Esophagus squamous epithelium (tissue), 5 donors: ENCODE measurements around the gene ZNF710. TPM values are rescaled to one million over a fixed set of nuclear protein-coding genes. Genes with fewer than 3 reads are reported as not detected.

Source experiments
- DNase-seq: peaks from one replicate; lab custom pipeline; 2025; lab: John Stamatoyannopoulos, UW
- H3K27ac ChIP-seq, 4 donors: fragments of 200-600 bp; sonication (generic); one replicate each; pipeline ENCODE4 v1.5.1; 2016 to 2019; ENCODE audit warnings: mild to moderate bottlenecking in 1 of 4
- H3K27me3 ChIP-seq, 4 donors: fragments of 200-600 bp; sonication (generic); 1 replicate in 3 of 4; 2 replicates in 1 of 4; pipeline versions ENCODE4 v1.5.1 to v1.6.0; 2017 to 2021; ENCODE audit warnings: antibody characterized with exemption in 1 of 4
- H3K36me3 ChIP-seq, 3 donors: fragments of 200-600 bp; sonication (generic); one replicate each; pipeline ENCODE4 v1.5.1; 2016 to 2019
- H3K4me1 ChIP-seq, 3 donors: fragments of 200-600 bp; sonication (generic); one replicate each; pipeline ENCODE4 v1.5.1; 2017 to 2019
- H3K4me3 ChIP-seq, 4 donors: fragments of 200-600 bp; sonication (generic); 1 replicate in 3 of 4; 2 replicates in 1 of 4; pipeline ENCODE4 v1.5.1; 2016 to 2019; ENCODE audit warnings: mild to moderate bottlenecking in 2 of 4, moderate library complexity in 1 of 4
- H3K9me3 ChIP-seq, 3 donors: fragments of 200-600 bp; sonication (generic); one replicate each; pipeline ENCODE4 v1.5.1; 2016 to 2019
- POLR2A ChIP-seq, 4 donors: fragments of 450-650 bp; IDR thresholded peaks; one replicate each; pipeline ENCODE4 v1.6.1; 2017; ENCODE audit warnings: antibody characterized with exemption in 4 of 4, mild to moderate bottlenecking in 4 of 4, moderate library complexity in 3 of 4
- WGBS, 2 donors: methylation state at CpG; one replicate each; pipeline ENCODE4 v1.1.5; 2018; 5-methylcytosine and 5-hydroxymethylcytosine counted together
- intact Hi-C: fragments of 100-400 bp; cut with DNase I; formaldehyde crosslinking; loops from one replicate; pipeline ENCODE4 v1.15.0; 2022
- total RNA-seq, 4 donors: library from RNA; depleted of rRNA; stranded (reverse); fragments of >200 nt; gene quantifications; one replicate each; pipeline ENCODE4 v1.1.0, GENCODE V29; 2016
- TF ChIP-seq, protein P1 (sequence below), 6 experiments: fragments of 450-650 bp in 4 of 6; fragments of 200-600 bp in 2 of 6; sonication (generic) in 2 of 6; IDR thresholded peaks; one replicate each; pipeline ENCODE4 v1.5.1; 2016 to 2019; ENCODE audit warnings: antibody characterized with exemption in 6 of 6, mild to moderate bottlenecking in 4 of 6, moderate library complexity in 4 of 6
- donor health status: DM: yes; HTN: yes; CAD: no.

The ZNF710 gene
- total RNA-seq, 4 donors from 2014 or later, result 15.1 to 27.4 (median 21.4) TPM

DNA sequence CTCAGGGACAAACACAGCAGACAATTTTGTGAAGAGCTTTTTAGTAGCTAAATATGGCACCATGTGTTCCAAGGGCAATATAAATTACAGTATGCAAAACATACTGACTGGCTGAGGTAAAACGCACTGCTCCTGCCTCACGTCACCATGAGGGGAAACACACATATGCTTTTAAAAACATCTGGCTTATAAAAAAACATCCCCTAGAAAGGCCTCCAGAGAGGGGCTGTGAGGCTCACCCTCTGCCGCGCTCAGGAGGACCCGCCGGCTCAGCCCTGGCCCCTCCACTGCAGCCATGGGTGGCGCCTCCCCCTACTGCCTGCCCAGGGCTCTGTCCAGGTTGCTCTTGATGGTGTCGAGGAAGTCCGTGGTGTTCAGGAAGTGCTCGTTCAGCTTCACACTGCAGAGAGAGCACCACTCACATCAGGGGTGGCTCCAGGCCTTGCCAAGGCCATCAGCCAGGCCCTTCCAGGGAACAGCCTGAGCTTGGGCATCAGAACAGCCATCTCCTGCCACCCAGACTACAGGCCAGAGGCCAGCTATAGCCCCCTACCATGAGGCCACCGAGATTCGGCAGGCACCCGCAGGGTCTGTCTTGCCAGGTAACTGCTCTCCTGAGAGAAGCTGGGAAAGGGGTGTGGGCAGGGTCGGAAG, 83.0 kb downstream of the ZNF710 start:
- no peaks in the 10 kb centered on the region for H3K9me3 ChIP-seq
- 79 to 87% methylated on average over 3 to 9 of the region's 14 CpGs for WGBS, 2 donors
- H3K27ac ChIP-seq, result no peak overlapping the region
- peaks cover 24 to 99% (median 48%) of the 10 kb centered on the region in 3 donors for H3K36me3 ChIP-seq
- no peak for DNase-seq
- TF ChIP-seq, protein P1, sequence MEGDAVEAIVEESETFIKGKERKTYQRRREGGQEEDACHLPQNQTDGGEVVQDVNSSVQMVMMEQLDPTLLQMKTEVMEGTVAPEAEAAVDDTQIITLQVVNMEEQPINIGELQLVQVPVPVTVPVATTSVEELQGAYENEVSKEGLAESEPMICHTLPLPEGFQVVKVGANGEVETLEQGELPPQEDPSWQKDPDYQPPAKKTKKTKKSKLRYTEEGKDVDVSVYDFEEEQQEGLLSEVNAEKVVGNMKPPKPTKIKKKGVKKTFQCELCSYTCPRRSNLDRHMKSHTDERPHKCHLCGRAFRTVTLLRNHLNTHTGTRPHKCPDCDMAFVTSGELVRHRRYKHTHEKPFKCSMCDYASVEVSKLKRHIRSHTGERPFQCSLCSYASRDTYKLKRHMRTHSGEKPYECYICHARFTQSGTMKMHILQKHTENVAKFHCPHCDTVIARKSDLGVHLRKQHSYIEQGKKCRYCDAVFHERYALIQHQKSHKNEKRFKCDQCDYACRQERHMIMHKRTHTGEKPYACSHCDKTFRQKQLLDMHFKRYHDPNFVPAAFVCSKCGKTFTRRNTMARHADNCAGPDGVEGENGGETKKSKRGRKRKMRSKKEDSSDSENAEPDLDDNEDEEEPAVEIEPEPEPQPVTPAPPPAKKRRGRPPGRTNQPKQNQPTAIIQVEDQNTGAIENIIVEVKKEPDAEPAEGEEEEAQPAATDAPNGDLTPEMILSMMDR (IDR thresholded peaks at IDR 0.05), result no peak
- TF ChIP-seq POLR2A (IDR thresholded peaks at IDR 0.05), result no peak
- no peak overlapping the region for H3K4me3 ChIP-seq
- no peaks in the 10 kb centered on the region for H3K27me3 ChIP-seq
- intact Hi-C loops, result loop anchor here (10.0 kb wide), 1 partner anchor 319 kb away; no protein-coding TSS in a partner anchor
- H3K4me1 ChIP-seq, result peaks cover 0 to 20% (median 9%) of the 10 kb centered on the region in 3 donors

DNA sequence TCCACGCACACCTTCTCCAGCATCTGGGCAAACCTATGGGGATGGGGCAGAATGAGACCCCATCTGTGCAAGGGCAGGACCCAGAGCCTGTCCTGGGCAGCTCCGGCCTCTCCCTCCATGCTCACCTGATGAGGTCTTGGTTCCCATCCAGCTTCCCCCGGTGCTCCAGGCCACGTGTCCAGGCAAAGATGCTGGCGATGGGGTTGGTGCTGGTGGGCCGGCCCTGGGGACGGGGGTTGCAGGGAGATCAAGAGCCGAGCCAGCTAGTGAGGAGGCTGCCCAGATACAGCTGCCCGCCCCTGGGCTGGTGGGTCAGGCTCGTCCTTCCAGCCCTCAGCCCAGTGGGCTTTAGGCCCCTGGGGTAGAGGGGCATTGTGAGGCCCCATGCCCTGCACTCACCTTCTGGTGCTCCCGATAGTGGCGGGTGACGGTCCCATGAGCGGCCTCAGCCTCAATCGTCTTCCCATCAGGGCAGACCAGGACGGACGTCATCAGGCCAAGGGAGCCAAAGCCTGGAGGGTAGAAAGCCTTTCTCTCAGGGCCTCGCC, 83.8 kb downstream of the ZNF710 start:
- Histone ChIP-seq H3K27ac (peak overlapping the region in 1 of 4 donors; percentile 9), H3K4me1 (peaks cover 0 to 20% (median 9%) of the 10 kb centered on the region in 3 donors), H3K27me3 (no peaks in the 10 kb centered on the region), H3K4me3 (no peak overlapping the region), H3K36me3 (peaks cover 24 to 99% (median 40%) of the 10 kb centered on the region in 3 donors), H3K9me3 (no peaks in the 10 kb centered on the region)
- TF ChIP-seq, protein P1 (IDR thresholded peaks at IDR 0.05), result no peak
- TF ChIP-seq POLR2A (IDR thresholded peaks at IDR 0.05), result no peak
- WGBS, 2 donors, result 93% methylated on average over 3 of the region's 18 CpGs; no CpG with 5 or more reads in 1 of the 2 donors
- no peak for DNase-seq
- intact Hi-C loops, result loop anchor here (10.0 kb wide), 1 partner anchor 320 kb away; no protein-coding TSS in a partner anchor

DNA sequence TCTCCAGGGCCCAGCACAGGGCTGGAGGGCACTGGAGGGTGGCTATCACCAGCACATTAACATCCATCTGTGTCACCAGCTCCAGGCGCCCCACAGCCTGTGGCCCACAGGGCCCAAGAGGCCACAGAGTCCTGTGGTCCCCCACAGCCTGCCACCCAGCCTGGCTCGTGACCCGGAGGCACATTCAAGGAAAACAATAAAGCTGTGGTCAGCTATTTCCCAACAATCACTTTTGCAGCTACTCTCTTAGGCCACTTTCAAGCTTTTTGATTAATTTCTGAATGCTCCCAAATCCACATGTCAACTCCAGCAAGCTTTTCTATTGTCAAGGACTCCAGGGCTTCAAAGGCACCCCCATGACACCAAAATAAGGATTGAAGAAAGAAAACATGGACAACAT, 84.4 kb downstream of the ZNF710 start:
- no peaks in the 10 kb centered on the region for H3K9me3 ChIP-seq
- no peak overlapping the region for H3K4me3 ChIP-seq
- peaks cover 0 to 20% (median 9%) of the 10 kb centered on the region in 3 donors for H3K4me1 ChIP-seq
- peaks cover 24 to 99% (median 35%) of the 10 kb centered on the region in 3 donors for H3K36me3 ChIP-seq
- TF ChIP-seq, protein P1 (IDR thresholded peaks at IDR 0.05), result no peak
- TF ChIP-seq POLR2A (IDR thresholded peaks at IDR 0.05), result no peak
- WGBS, 2 donors, result 81 to 92% methylated on average over 2 of the region's 3 CpGs
- DNase-seq, result no peak
- intact Hi-C loops, result loop anchor here (10.0 kb wide), 1 partner anchor 321 kb away; no protein-coding TSS in a partner anchor
- no peaks in the 10 kb centered on the region for H3K27me3 ChIP-seq
- H3K27ac ChIP-seq, result peak overlapping the region in 1 of 4 donors; percentile 9

DNA sequence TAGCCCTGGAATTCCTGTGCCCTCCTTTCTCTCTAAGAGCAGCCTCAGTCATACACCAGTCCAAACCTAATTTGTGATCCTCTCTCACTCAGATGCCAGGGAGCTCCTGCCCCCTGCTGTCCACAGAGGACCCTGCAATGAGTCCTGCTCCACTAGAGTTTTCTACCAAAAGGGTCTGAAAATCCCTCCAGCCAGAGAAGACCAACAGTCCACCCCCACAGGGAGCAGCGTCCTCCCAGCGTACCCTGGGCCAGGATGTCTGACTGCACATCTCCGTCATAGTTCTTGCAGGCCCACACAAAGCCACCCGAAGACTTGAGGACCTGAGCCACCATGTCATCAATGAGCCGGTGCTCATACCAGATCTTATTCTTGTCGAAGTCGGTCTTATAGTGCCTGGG, 85.7 kb downstream of the ZNF710 start:
- H3K4me3 ChIP-seq, result no peak overlapping the region
- peaks cover 0 to 14% (median 9%) of the 10 kb centered on the region in 3 donors for H3K4me1 ChIP-seq
- intact Hi-C loops, result loop anchor here (10.0 kb wide), 1 partner anchor 322 kb away; no protein-coding TSS in a partner anchor
- 83% methylated on average over 7 of the region's 7 CpGs; no CpG with 5 or more reads in 1 of the 2 donors for WGBS, 2 donors
- TF ChIP-seq POLR2A (IDR thresholded peaks at IDR 0.05), result no peak
- TF ChIP-seq, protein P1 (IDR thresholded peaks at IDR 0.05), result peak in 5 of 6 experiments; percentile 57 to 79 (median 65)
- no peaks in the 10 kb centered on the region for H3K9me3 ChIP-seq
- peaks cover 24 to 99% (median 35%) of the 10 kb centered on the region in 3 donors for H3K36me3 ChIP-seq
- no peak overlapping the region for H3K27ac ChIP-seq
- H3K27me3 ChIP-seq, result no peaks in the 10 kb centered on the region
- DNase-seq, result no peak
